ENCODE data around the gene MAD2L1BP. TPM values are rescaled to one million over a fixed set of nuclear protein-coding genes. Genes with fewer than 3 reads are reported as not detected.
A peak's percentile ranks its signal among the peaks of the same experiment; 100 is the strongest.
"Not testable (repeated sequence)": the region's sequence is repeated elsewhere in the genome, so short reads cannot be mapped to it uniquely, and the experiment has no call there.

Gene MAD2L1BP
- total and polyA plus RNA-seq, 9 donors: 17.4 to 23.6 (median 19.4) TPM

- H3K27ac ChIP-seq (ENCODE audit: low read length): no peak overlapping the region
- WGBS (ENCODE audit: insufficient coverage): 93% methylated on average over 3 of the region's 9 CpGs
- H3K4me1 ChIP-seq (ENCODE audit: control insufficient read depth, insufficient read depth, low read length): no peaks in the 10 kb centered on the region
- peaks cover 3% of the 10 kb centered on the region for H3K9me3 ChIP-seq (replicated peaks; ENCODE audit: control insufficient read depth, low read depth, low read length)
- no peak for DNase-seq
- no peaks in the 10 kb centered on the region for H3K27me3 ChIP-seq (ENCODE audit: control insufficient read depth, insufficient read depth, low read length)
- H3K4me3 ChIP-seq (ENCODE audit: low read length): no peak overlapping the region
- no peaks in the 10 kb centered on the region for H3K36me3 ChIP-seq (ENCODE audit: control insufficient read depth, insufficient read depth, low read length)
Observed at GRCh38 chr6:43658161-43658560, 22.5 kb downstream of the MAD2L1BP start.

GRCh38 chr6:43662948-43663347 lies 27.3 kb downstream of the MAD2L1BP start:
- peaks cover 29% of the 10 kb centered on the region for H3K4me1 ChIP-seq (ENCODE audit: control insufficient read depth, insufficient read depth, low read length)
- DNase-seq; H3K4me3 ChIP-seq (ENCODE audit: low read length); H3K27me3 ChIP-seq (ENCODE audit: control insufficient read depth, insufficient read depth, low read length); H3K27ac ChIP-seq (ENCODE audit: low read length); H3K36me3 ChIP-seq (ENCODE audit: control insufficient read depth, insufficient read depth, low read length); H3K9me3 ChIP-seq (replicated peaks; ENCODE audit: control insufficient read depth, low read depth, low read length): not testable (repeated sequence)
- WGBS (ENCODE audit: insufficient coverage): 80% methylated on average over 1 of the region's 5 CpGs

DNA sequence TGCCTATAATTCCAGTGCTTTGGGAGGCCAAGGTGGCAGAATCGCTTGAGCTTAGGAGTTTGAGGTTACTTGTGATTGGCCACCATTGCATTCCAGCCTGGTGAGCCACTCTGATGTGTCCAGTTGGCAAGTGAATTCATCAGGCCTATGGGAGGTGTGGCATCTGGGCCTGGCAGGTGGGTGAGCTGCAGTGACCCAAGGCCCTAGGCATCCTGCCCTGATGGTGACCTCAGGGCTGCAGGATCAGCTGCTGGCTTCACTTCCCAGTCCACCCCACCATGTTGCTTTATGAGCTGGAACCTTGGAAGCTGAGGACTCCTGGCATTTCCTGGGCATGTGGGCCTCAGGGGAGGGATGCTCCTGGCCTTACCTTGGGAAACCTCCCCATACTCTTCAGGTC lies 29.7 kb downstream of the MAD2L1BP start:
- no peak overlapping the region for H3K27ac ChIP-seq (ENCODE audit: low read length)
- H3K27me3 ChIP-seq (ENCODE audit: control insufficient read depth, insufficient read depth, low read length): no peaks in the 10 kb centered on the region
- peaks cover 53% of the 10 kb centered on the region for H3K4me1 ChIP-seq (ENCODE audit: control insufficient read depth, insufficient read depth, low read length)
- peaks cover 3% of the 10 kb centered on the region for H3K9me3 ChIP-seq (replicated peaks; ENCODE audit: control insufficient read depth, low read depth, low read length)
- peaks cover 4% of the 10 kb centered on the region for H3K36me3 ChIP-seq (ENCODE audit: control insufficient read depth, insufficient read depth, low read length)
- DNase-seq: no peak
- WGBS (ENCODE audit: insufficient coverage): 100% methylated on average over 1 of the region's 1 CpG
- H3K4me3 ChIP-seq (ENCODE audit: low read length): no peak overlapping the region

GRCh38 chr6:43666196-43666920 lies 30.7 kb downstream of the MAD2L1BP start:
- peaks cover 61% of the 10 kb centered on the region for H3K4me1 ChIP-seq (ENCODE audit: control insufficient read depth, insufficient read depth, low read length)
- 63% methylated on average over 8 of the region's 13 CpGs for WGBS (ENCODE audit: insufficient coverage)

GRCh38 chr6:43667245-43668150 lies 31.9 kb downstream of the MAD2L1BP start:
- no peaks in the 10 kb centered on the region for H3K27me3 ChIP-seq (ENCODE audit: control insufficient read depth, insufficient read depth, low read length)
- peak overlapping the region; percentile 47 for H3K27ac ChIP-seq (ENCODE audit: low read length)
- H3K36me3 ChIP-seq (ENCODE audit: control insufficient read depth, insufficient read depth, low read length): peaks cover 26% of the 10 kb centered on the region
- H3K4me1 ChIP-seq (ENCODE audit: control insufficient read depth, insufficient read depth, low read length): peaks cover 71% of the 10 kb centered on the region
- WGBS (ENCODE audit: insufficient coverage): 3% methylated on average over 11 of the region's 16 CpGs
- no peaks in the 10 kb centered on the region for H3K9me3 ChIP-seq (replicated peaks; ENCODE audit: control insufficient read depth, low read depth, low read length)
- no peak overlapping the region for H3K4me3 ChIP-seq (ENCODE audit: low read length)
- peak; percentile 84 for DNase-seq

More at GRCh38 chr6:43666196-43666920, 30.7 kb downstream of the MAD2L1BP start:
- Histone ChIP-seq H3K4me3 (ENCODE audit: low read length) (no peak overlapping the region), H3K36me3 (ENCODE audit: control insufficient read depth, insufficient read depth, low read length) (peaks cover 14% of the 10 kb centered on the region), H3K27ac (ENCODE audit: low read length) (no peak overlapping the region), H3K9me3 (replicated peaks; ENCODE audit: control insufficient read depth, low read depth, low read length) (no peaks in the 10 kb centered on the region), H3K27me3 (ENCODE audit: control insufficient read depth, insufficient read depth, low read length) (no peaks in the 10 kb centered on the region)
- DNase-seq: peak; percentile 53

- Histone ChIP-seq H3K36me3 (ENCODE audit: control insufficient read depth, insufficient read depth, low read length) (peaks cover 33% of the 10 kb centered on the region), H3K4me3 (ENCODE audit: low read length) (no peak overlapping the region), H3K27me3 (ENCODE audit: control insufficient read depth, insufficient read depth, low read length) (no peaks in the 10 kb centered on the region), H3K9me3 (replicated peaks; ENCODE audit: control insufficient read depth, low read depth, low read length) (no peaks in the 10 kb centered on the region), H3K4me1 (ENCODE audit: control insufficient read depth, insufficient read depth, low read length) (peaks cover 79% of the 10 kb centered on the region), H3K27ac (ENCODE audit: low read length) (peak overlapping the region; percentile 80)
- DNase-seq: peak; percentile 52
- 12% methylated on average over 15 of the region's 17 CpGs for WGBS (ENCODE audit: insufficient coverage)
Observed at GRCh38 chr6:43668151-43669028, 32.8 kb downstream of the MAD2L1BP start.

DNA sequence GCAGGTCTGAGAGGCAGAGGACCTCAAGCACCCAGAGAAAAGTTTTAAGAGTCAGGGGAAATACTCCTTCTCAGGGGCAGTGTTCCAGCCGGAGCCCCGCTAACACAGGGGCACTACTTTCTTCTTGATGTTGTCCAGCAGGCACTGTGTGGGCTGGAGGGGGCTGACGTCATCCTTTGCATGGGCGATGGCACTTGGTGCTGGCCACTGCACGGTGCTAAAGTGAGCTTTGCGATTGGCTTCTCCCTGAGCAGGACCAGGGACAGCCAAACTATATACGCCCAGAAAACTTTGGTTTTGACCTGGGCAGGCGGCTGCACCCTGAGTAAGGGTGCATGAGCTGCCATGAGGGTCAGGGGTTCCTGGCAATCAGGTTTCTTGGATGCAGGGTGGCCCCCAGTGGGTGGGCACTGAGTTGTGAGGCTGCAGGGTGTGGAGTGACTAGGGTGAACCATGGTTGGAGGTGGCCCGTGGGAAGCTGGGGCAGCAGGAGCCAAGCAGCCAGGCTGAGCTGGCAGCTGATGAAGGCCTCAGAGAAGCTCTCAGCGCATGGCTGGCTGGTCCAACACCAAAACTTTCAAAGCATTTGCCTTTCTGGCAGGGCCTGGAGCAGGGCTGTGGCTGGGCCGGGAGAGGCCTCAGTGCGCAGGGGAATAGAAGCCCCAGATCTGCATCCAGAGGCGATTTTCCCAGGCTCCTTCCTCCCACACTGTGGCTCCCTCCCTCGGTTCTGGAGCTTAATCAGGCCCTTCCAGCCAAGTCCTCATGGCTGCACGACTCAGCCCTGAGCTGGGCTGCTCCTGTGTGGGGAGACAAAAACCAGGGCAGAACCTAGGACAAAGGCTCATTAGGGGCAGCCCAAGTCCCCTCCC lies 33.6 kb downstream of the MAD2L1BP start:
- Histone ChIP-seq H3K27ac (ENCODE audit: low read length) (peak overlapping the region; percentile 80), H3K4me3 (ENCODE audit: low read length) (no peak overlapping the region), H3K4me1 (ENCODE audit: control insufficient read depth, insufficient read depth, low read length) (peaks cover 86% of the 10 kb centered on the region), H3K36me3 (ENCODE audit: control insufficient read depth, insufficient read depth, low read length) (peaks cover 42% of the 10 kb centered on the region), H3K27me3 (ENCODE audit: control insufficient read depth, insufficient read depth, low read length) (no peaks in the 10 kb centered on the region), H3K9me3 (replicated peaks; ENCODE audit: control insufficient read depth, low read depth, low read length) (no peaks in the 10 kb centered on the region)
- 29% methylated on average over 13 of the region's 15 CpGs for WGBS (ENCODE audit: insufficient coverage)
- DNase-seq: peak; percentile 93

DNA sequence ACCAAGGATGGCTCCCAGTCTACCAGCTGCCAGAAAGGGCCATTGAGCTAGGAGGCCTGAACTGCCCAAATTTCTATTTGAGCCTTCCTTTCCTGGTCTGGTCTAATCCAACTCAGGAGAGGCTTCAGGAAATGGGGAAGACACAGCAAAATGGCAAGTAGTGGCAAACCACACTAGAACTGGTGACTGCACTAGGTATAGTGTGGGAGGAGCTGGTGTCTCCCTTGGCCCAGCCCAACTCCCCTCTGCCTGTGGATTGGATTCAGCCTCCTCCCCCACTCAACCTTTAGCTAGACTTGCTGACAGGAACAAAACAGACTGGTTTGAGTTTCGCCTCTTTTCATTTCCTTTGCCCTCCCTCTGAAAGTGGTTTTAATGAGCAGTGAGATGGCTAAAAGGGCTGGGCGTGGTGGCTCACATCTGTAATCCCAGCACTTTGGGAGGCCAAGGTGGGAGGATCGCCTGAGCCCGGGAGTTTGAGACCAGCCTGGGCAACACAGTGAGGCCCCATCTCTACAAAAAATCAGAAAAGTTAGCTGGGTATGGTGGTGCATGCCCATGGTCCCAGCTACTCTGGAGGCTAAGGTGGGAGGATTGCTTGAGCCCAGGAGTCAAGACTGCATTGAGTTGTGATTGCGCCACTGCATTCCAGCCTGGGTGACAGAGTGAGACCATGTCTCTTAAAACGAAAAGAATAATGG lies 34.4 kb downstream of the MAD2L1BP start:
- peak; percentile 57 for DNase-seq
- no peak overlapping the region for H3K4me3 ChIP-seq (ENCODE audit: low read length)
- H3K9me3 ChIP-seq (replicated peaks; ENCODE audit: control insufficient read depth, low read depth, low read length): no peaks in the 10 kb centered on the region
- H3K27me3 ChIP-seq (ENCODE audit: control insufficient read depth, insufficient read depth, low read length): no peaks in the 10 kb centered on the region
- WGBS (ENCODE audit: insufficient coverage): 74% methylated on average over 5 of the region's 6 CpGs
- H3K27ac ChIP-seq (ENCODE audit: low read length): peak overlapping the region; percentile 80
- H3K4me1 ChIP-seq (ENCODE audit: control insufficient read depth, insufficient read depth, low read length): peaks cover 86% of the 10 kb centered on the region
- H3K36me3 ChIP-seq (ENCODE audit: control insufficient read depth, insufficient read depth, low read length): peaks cover 50% of the 10 kb centered on the region

DNA sequence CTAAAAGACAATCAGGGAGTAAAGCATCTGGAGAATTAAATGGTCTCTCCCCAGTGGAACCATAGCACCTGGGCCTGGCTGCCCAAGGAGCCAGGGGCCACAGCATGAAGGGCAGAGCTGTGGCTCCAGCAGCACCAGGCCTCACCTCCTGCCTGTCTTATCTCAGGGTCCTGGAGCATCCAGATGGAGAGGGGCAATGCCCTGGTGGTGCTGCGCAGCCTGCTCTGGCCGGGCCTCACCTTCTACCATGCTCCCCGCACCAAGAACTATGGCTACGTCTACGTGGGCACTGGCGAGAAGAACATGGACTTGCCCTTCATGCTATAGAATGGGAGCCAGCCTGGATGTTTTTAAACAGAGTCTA lies 35.0 kb downstream of the MAD2L1BP start:
- Histone ChIP-seq H3K9me3 (replicated peaks; ENCODE audit: control insufficient read depth, low read depth, low read length) (no peaks in the 10 kb centered on the region), H3K27ac (ENCODE audit: low read length) (peak overlapping the region; percentile 80), H3K4me1 (ENCODE audit: control insufficient read depth, insufficient read depth, low read length) (peaks cover 81% of the 10 kb centered on the region), H3K27me3 (ENCODE audit: control insufficient read depth, insufficient read depth, low read length) (no peaks in the 10 kb centered on the region), H3K4me3 (ENCODE audit: low read length) (no peak overlapping the region), H3K36me3 (ENCODE audit: control insufficient read depth, insufficient read depth, low read length) (peaks cover 55% of the 10 kb centered on the region)
- WGBS (ENCODE audit: insufficient coverage): 100% methylated on average over 4 of the region's 6 CpGs
- no peak for DNase-seq
